ENCODE data around the gene C1QC.

Gene C1QC

GRCh38 chr1:22680726-22681125, 37.3 kb downstream of the C1QC start:
- DNase-seq (ENCODE audit: low spot score): no peak

DNA sequence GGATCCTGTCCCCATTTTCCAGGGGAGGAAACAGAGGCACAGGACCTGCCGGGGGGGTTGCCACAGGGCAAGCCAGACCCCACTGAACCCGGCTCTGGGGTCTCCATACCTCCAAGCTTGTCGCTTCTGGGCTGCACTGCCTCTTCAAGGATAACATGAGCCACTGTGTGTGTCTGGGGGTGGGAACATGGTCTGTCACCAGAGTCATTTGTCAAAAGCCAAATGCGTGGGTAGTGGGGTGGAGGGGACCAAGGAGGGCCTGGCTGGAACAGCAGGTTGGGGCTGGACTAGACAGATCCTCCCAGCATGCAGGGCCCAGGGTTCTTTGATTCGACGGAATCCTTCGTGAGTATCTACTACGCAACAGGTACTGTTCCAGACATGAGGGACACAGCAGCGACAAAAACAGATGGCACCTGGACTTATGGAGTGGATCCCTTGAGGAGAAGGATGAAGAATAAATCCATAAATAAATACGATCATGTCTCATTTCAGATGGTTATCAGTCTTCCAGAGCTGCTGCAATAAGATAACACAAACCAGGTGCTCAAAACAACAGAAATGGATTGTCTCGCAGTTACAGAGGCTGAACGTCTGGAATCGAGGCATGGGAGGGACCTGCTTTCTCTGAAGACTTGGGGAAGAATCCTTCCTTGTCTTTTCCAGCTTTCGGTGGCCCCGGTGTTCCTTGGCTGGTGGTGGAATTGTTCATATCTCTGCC, 38.3 kb downstream of the C1QC start:
- DNase-seq (ENCODE audit: low spot score): no peak

- DNase-seq (ENCODE audit: low spot score): no peak
Measured at GRCh38 chr1:22683547-22683946, 40.1 kb downstream of the C1QC start.

GRCh38 chr1:22685591-22686059, 42.2 kb downstream of the C1QC start:
- DNase-seq (ENCODE audit: low spot score): no peak

DNA sequence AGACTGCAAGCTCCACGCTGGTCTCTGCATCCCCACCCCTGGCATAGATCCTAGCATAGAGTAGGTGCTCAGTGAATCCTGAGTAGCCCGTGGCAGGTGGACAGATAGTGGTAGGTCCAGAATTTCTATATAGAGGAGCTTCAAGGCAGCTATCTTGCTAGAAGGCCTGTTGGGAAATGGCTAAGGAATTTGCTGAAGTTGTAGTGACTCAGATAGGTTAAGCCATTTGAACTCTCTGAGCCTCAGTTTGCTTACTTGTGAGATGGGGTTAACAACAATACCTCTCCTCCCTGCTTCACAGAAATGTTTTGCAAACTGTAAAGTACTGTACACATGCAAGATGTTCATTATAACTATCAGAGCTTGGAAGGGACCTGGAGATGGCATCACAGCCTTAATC, 43.8 kb downstream of the C1QC start:
- DNase-seq (ENCODE audit: low spot score): no peak

DNA sequence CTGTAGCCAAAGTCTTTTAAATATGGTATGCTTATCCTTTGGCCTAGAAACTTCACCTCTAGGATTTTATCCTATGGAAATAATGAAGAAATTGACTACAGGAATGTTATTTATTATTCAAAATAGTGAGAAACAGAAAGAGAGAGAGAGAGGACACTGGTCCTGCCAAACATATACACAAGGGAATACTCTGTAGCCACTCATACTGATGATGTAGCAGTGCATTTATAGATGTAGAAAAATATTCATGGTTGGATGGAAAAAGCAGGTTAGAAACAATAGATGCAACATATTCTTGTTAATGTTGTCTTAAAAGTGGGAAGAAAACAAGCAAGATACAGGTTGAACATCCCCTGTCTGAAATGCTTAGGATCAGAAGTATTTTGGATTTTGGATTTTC, 45.0 kb downstream of the C1QC start:
- DNase-seq (ENCODE audit: low spot score): no peak

- DNase-seq (ENCODE audit: low spot score): no peak
Measured at GRCh38 chr1:22689505-22689904, 46.1 kb downstream of the C1QC start.

DNA sequence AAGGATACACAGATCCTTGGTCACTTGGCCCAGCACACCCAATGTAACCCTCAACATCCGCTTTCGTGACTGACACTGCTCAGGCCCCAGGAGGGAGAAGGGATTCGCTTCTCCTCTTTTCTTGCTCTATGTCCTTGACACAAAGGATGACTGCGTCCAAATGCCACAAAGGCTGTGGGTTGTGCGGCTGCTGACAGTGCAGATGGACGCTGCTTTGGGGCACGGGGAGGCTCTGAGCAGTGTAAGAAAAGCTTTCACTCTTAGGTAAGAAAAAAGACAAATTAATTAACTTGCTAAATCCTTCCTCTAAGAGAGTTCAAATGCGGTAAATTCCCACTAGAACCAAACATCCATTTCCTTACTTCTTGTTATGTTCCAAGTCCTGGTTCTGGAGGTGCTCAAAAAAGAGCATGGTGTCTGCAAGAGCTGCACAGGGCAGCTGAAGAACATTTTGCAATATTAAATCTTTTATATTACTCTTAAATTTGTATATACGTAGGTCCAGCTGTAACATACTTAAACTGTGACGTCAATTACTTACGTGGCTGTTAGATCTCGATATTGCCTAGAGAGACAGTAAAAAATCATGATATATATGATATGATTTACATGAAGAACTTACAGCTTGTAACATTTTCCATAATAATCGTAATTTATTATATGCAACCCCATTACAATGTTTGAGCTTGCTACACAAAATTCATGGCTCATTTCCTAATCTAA, 47.8 kb downstream of the C1QC start:
- no peak for DNase-seq (ENCODE audit: low spot score)

DNA sequence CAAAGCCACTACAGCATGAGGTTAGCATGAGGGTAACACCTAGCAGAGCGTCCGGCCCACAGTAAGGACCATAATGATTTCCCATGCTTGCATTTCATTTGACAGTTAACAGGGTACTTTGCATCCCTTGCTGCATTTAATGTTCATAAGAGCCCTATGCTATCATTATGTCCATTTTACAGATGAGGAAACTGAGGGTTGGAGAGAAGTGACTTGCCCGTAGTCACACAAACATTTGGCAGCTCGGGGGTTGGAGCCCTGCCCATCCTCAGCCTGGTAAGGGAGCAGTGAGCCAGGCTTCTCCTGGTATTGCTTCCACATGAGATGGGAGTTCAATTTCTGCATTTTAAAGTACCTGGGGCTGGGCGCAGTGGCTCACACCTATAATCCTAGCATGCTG, 50.7 kb downstream of the C1QC start:
- no peak for DNase-seq (ENCODE audit: low spot score)

DNA sequence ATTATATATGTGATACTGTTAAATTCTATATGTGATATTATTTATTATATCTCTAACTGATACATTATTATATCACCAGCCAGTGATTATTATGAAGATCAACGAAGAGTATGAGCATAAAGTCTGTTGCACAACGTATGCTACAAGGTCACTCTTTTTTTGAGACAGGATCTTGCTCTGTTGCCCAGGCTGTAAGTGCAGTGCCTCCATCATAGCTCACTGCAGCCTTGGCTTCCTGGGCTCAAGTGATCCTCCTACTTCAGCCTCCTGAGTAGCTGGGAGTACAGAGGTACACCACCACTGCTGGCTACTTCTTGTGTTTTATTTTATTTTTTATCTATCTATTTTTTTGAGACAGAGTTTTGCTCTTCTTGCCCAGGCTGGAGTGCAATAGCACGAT, 53.2 kb downstream of the C1QC start:
- DNase-seq (ENCODE audit: low spot score): no peak
